Right kidney (tissue), 1 donor: ENCODE results near the gene CACNG4.

ENCODE experiments used
- DNase-seq: peaks from one replicate; pipeline ENCODE4 v3.0.0-alpha.2; 2016

Gene CACNG4

GRCh38 chr17:67043283-67043682 lies 78.8 kb downstream of the CACNG4 start:
- DNase-seq, result no peak

DNA sequence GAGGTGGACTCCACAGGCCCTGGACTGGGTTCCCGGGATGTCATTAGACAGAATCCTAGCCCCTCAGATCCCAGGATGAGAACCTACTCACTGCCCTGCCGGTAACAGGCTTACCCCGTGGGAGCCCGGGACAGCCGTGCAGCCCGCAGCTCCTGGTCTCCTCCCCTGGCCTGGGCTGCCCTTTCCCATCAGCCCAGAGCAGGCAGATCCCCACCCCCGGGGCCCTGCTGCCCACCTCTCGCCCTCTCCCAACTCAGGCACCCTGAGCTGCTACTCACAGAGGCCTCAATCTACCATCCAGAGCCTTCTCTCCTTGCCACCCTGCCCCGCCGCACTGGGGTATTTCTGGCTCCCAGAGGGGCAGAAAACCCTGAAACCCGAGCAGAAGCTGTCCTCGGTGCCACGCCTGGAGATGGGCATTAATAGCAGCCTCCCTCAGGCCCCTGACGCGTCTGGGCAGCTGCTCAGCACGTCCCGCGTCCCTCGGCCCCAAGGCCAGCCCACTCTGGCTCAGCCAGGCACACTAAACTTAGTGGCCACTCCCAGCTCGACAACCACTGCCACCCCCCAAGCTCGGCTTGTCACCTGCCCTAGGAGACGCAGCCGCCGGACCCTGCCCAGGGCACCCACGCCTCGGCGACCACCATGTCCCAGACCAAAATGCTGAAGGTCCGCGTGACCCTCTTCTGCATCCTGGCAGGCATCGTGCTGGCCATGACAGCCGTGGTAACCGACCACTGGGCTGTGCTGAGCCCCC lies 79.7 kb downstream of the CACNG4 start, which contains the start of gene CACNG1:
CACNG1 (plus strand) TSS at position 539 of the 757 bp plus-strand sequence; CDS start at position 646, 107 bp downstream.
- DNase-seq, result no peak

DNA sequence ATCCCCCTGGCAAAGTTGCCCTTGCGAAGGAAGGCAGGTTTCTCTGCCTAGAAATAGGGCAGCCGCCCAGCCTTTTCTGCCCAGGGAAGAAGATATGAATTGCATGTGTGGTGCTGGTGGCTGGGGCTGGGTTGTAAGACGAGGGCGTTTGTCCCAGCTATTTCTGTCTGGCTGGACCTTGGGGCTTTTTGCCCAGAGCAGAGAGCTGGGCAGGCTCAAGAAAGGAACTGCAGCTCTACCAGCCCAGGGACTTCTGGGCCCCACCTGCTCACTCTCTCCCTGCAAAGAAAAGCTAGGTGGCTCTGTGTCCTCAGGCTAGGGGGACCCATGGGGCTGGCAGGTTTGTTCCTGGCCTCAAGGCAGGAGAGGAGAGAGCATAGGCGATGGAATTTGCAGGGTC lies 80.4 kb downstream of the CACNG4 start:
- no peak for DNase-seq

DNA sequence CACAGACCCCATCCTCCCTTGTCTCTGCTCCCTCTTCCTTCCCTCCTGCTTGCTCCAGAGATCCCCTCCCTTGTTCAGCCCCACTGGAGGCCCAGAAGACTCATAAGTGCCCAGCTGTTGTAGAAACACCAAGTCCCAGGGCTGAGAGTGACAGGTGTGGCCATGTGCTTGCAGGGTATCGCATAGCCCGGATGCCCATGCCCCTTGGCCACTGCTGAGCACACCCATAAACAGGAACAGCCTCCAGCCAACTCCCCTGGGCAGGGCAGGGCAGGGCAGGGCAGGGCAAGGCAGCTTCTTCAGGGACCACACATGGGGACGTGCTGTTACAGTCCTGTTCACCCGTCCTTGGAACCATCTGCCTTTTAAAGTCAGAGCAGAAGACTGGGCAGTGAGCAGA lies 81.9 kb downstream of the CACNG4 start:
- no peak for DNase-seq

DNA sequence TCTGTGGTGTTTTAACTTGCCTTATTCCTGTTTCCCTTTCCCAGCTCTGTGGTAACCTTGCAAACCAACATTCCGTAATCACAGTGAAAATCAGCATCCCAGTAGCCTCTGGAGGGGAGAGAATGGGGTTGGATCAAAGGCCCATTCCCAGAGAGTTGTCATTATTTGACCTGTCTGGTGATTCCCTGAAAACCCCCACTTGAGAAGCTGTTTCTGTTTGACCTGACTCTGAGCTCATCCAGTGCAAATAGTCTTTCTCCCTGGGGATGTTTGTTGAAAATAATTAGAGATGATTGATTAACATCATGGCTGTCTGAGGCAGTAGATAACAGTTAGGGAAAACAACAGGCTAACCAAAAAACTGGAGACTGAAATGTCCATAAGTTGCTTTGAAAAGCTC lies 82.9 kb downstream of the CACNG4 start:
- DNase-seq, result no peak

GRCh38 chr17:67049025-67049739 lies 84.7 kb downstream of the CACNG4 start:
- DNase-seq, result no peak

- no peak for DNase-seq
Observed at GRCh38 chr17:67050066-67050465, 85.6 kb downstream of the CACNG4 start.

GRCh38 chr17:67050471-67051154 lies 86.1 kb downstream of the CACNG4 start:
- no peak for DNase-seq

DNA sequence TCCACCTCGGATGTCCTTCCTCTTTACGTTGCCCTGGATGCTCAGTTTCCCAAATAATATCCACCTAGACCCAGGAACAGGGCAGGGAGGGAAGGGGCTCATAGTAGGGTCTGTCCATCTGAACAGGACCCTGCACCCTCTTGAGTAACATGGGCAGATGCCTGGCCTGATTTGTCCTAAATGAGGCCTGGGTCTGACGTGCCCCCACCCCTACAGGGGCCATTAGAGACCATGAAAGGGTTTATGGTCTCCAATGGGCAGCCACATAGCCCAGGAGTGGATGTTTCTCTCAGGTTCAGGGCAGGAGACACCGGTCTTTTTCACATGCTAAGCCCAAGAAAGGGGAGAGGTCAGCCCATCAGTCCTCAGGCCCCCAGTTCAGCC lies 86.6 kb downstream of the CACNG4 start:
- DNase-seq, result no peak

- DNase-seq, result no peak
Observed at GRCh38 chr17:67051837-67052236, 87.3 kb downstream of the CACNG4 start.

DNA sequence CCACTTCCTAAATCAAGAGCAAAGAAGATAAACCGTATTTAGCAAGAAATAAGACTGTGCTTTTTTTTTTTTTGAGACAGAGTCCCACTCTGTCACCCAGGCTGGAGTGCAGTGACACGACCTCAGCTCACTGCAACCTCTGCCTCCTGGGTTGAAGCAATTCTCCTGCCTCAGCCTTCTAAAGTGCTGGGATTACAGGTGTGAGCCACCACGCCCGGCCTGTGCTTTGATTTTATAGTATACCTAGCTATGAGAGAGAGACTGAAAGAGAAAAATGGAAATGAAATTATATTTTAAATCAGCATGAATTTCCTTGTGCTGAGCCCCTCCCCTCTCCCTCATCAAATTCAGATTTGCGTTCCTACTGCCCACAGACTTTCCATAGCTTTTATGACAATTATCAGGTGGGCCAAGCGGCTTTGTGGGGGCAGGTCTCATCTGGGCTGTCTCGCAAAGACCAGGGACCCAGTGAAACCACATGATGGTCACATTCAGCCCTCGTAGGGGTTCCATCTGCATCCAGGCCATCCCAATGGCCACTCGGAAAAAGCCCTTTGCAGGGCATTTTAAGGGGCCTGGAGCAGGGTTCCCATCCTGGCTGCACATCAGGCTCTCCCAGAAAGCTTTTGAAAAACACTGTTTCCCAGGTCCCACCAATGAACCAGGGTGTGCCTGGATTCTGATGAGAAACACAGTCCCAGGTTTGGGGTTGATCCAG lies 88.4 kb downstream of the CACNG4 start:
- DNase-seq, result no peak

DNA sequence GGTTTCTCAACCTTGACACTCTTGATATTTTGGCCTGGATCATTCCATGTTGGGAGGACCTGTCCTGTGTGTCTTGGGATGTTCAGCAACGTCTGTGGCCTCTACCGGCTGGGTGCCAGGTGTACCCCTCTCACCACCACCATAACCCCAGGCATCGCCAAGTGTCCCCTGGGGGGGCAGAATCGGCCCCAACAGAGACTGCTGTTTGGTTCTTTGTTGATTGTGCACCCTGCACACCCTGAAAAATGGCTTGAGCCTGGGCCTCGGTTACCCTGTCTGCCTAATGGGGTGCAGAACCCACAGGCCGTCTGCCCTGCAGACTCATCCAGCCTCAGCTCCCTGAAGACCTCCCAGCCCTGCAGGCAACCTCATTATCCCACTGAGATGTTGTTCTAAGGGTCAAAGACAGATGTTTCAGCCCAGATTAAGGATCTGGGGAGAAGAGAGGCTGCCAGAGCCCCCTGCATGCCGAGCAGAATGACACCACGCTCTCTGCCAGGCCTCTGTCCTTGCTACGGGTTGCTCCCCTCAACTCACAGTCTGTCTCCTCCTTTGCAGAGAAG lies 89.0 kb downstream of the CACNG4 start:
- DNase-seq, result no peak

DNA sequence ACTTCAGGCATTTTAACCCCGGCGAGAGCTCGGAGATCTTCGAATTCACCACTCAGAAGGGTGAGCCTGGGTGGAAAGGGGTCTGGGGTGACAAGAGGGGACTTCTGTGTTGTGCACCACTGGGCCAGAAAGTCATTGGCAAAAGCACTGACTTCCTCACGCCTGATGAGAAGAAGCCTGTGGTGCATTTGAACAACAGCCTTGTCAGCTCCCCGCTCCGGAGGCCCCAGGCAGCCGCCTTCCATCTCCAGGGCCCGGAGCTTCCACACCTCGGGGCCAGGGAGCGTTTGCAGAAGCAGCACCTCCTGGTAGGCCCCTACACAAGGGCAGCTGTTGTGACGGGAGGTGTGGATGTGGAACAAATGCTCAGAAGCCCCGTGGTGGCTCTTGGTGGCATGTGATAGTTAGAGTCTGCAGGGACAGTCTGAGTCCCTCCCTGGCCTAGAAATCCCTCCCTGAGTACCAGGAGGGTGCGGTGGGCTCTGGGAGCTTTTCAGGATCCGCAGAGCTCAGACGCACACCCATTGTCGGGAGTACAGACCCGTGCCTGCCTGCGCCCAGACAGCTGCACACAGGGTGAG lies 89.6 kb downstream of the CACNG4 start:
- DNase-seq, result no peak

DNA sequence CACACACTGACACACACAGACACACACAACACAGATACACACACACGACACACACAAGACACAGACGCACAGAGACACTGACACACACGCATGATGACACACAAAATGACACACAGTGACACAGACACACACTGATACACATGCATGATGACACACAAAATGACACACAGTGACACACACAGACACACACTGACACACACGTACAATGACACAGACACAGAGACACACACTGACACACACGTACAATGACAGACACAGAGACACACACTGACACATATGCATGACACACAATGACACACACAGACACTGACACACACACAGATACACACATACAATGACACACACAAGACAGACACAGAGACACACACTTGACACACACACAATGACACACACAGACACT lies 90.1 kb downstream of the CACNG4 start:
- no peak for DNase-seq

GRCh38 chr17:67055041-67055443 lies 90.5 kb downstream of the CACNG4 start:
- no peak for DNase-seq

- DNase-seq, result no peak
Observed at GRCh38 chr17:67055811-67056745, 91.6 kb downstream of the CACNG4 start.

- DNase-seq, result no peak
Observed at GRCh38 chr17:67056746-67057490, 92.4 kb downstream of the CACNG4 start.

GRCh38 chr17:67058036-67058435 lies 93.5 kb downstream of the CACNG4 start:
- no peak for DNase-seq

GRCh38 chr17:67059372-67059771 lies 94.9 kb downstream of the CACNG4 start:
- no peak for DNase-seq

GRCh38 chr17:67063141-67063540 lies 98.6 kb downstream of the CACNG4 start:
- DNase-seq, result no peak
